CD4-positive, alpha-beta T cell treated with Interleukin-12 subunit alpha and Interleukin-12 subunit beta, for 1 hour (primary cell): ENCODE data around the gene DISP3.
A peak's percentile ranks its signal among the peaks of the same experiment; 100 is the strongest.

Source experiments
- DNase-seq: peaks from one replicate; pipeline ENCODE4 v3.0.0-alpha.2; 2020

DISP3 gene, protein sequence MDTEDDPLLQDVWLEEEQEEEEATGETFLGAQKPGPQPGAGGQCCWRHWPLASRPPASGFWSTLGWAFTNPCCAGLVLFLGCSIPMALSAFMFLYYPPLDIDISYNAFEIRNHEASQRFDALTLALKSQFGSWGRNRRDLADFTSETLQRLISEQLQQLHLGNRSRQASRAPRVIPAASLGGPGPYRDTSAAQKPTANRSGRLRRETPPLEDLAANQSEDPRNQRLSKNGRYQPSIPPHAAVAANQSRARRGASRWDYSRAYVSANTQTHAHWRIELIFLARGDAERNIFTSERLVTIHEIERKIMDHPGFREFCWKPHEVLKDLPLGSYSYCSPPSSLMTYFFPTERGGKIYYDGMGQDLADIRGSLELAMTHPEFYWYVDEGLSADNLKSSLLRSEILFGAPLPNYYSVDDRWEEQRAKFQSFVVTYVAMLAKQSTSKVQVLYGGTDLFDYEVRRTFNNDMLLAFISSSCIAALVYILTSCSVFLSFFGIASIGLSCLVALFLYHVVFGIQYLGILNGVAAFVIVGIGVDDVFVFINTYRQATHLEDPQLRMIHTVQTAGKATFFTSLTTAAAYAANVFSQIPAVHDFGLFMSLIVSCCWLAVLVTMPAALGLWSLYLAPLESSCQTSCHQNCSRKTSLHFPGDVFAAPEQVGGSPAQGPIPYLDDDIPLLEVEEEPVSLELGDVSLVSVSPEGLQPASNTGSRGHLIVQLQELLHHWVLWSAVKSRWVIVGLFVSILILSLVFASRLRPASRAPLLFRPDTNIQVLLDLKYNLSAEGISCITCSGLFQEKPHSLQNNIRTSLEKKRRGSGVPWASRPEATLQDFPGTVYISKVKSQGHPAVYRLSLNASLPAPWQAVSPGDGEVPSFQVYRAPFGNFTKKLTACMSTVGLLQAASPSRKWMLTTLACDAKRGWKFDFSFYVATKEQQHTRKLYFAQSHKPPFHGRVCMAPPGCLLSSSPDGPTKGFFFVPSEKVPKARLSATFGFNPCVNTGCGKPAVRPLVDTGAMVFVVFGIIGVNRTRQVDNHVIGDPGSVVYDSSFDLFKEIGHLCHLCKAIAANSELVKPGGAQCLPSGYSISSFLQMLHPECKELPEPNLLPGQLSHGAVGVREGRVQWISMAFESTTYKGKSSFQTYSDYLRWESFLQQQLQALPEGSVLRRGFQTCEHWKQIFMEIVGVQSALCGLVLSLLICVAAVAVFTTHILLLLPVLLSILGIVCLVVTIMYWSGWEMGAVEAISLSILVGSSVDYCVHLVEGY (N-terminal part only)

DNA sequence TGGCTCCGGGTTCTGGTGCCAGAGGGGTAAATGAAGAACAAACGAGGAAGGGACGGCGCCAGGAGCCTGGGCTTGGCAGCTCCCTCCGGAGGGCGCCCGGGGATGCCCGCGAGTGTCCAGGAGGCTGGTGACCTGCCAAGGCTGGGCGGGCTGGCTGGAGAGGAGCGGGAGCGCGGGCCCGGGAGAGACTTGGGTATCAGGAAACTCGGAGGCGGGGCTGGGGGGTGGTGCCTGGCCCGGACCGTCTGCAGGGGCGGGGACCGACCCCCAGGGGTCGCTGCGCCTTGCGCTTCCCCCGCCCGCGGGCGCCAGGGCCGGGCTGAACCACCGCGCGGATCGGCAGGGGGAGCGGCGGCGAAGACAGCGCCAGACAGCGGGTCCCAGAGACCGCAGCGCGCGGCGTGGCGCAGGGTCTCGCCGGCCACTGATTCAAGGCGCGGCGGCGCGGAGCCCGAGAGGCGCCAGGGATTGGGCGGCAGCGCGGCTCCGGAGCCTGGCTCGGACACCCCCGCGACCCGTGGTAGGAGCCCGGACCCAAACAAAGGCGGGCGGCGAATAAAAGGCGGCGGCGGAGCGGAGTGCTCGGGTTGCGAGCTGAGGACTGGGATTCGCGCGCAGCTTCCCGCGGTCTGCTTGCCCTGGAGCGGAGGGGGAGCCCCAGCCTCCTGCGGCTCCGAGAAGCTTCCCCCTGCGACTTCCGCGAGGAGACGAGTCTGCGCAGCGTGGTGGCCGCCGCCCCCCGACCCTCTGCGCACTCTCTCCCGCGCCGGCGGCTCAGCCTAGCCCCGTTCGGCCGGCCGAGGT, at the start of gene DISP3:
Gene DISP3, plus strand, starts transcription at position 585 of the 804 bp plus-strand sequence. CDS start 21,838 bp downstream, outside the sequence.
- peak; percentile 67 for DNase-seq

DNA sequence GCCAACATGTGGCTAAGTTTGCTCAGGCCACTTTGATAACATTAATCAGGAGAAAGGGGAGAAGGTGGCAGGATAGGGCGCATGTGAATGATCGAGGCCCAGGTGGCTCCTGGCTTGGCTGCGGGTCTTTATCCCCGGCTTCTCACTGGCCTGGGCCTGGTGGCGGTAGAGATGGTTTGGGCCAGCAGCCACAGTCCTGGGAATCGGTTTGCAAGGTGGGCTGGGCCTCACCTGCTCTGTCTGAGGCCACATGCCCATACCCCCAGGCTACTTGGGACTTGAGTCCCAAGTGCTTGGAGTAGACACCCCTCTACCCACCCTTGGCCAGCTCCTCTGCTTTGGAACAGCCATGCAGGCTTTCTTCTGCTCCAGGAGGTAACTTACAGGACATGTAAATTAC, 49.7 kb upstream of the DISP3 start:
- DNase-seq = no peak

DNA sequence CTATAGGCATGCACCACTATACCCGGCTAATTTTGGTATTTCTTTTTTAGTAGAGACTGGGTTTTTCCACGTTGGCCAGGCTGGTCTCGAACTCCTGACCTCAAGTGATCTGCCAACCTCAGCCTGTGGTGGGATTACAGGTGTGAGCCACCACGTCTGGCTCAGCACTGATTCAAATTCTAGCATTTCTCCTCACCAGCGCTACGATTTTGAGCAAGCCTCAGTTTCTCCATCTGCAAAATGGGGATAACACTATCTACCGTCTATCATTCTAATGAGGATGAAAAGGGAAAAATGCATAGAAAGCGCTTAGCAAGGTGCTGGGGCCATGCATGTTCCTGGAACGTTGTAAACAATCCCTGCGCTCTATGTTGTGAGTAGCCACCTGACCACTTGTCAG, 49.0 kb upstream of the DISP3 start:
- DNase-seq = no peak

DNA sequence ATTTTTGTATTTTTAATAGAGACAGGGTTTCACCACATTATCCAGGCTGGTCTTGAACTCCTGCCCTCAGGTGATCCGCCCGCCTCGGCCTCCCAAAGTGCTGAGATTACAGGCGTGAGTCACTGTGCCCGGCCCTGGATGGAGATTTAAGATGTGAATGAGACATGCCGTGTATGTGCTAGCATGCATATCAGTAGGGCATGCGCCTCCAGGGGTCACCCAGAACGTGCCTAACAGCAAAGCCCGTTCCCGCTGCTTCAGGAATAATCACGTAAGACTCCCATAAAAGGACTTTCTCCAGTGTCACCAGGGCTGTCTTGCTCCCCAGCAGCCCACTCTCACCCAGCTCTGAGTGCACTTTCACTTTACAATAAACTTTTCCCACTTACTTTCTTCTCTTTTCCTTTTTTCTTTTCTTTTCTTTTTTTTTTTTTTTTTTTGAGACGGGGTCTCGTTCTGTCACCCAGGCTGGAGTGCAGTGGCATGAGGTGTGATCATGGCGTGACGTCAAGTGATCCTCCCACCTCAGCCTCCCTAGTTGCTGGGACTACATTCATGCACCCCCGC, 46.9 kb upstream of the DISP3 start:
- no peak for DNase-seq

DNA sequence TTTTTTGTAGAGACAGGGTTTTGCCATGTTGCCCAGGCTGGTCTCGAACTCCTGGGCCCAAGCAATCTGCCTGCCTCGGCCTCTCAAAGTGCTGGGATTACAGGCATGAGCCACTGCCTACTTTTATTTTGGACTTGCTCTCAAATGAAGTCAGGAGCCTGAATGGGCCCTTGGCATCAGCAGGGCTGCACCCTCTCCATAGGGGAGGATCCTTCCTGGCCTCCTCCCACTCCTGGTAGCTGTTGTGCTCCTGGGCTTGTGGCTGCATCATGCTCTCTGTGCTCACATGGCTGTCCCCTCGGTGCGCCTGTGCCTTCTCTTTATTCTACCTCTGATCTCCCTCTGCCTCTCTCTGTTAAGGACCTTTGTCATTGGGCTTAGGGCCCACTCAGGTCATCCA, 46.4 kb upstream of the DISP3 start:
- no peak for DNase-seq

DNA sequence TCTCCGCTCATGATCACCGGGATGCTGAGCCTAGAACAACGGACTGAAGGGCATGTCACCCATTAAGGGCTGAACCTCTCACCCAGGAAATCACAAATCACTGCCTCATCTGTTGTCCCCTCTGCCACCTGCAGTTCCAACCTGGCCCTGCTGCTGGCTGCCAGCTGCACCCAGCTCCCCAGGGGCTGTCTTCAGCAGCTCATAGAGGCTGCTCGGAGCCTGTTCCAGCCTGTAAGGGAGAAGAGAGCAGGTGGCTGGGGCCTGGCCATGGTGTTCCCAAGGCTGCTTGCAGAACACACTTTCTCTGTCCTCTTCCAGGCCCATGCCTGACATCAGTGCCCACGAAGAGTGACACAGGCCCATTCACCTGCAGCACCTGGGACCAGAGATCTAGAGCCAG, 44.5 kb upstream of the DISP3 start:
- no peak for DNase-seq

DNA sequence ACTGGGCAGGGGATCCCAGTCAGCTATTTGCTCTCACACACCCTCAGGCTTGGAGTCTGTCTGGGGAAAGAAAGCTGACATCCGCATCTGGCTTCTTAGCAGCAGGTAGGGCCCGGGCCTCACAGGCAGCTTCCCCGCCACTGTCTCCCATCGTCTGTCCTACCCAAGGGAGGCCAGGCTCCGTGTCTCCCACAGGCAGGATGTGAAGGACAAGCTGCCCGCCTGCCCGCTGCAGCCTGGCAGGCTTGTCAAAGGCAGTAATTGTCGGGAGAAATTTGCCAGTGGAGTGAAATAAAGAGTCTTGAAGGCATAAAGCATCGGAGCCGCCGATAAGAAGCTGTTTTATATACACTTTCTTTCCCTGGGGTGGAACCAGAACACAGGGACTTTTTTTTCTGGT, 44.0 kb upstream of the DISP3 start:
- DNase-seq = no peak

DNA sequence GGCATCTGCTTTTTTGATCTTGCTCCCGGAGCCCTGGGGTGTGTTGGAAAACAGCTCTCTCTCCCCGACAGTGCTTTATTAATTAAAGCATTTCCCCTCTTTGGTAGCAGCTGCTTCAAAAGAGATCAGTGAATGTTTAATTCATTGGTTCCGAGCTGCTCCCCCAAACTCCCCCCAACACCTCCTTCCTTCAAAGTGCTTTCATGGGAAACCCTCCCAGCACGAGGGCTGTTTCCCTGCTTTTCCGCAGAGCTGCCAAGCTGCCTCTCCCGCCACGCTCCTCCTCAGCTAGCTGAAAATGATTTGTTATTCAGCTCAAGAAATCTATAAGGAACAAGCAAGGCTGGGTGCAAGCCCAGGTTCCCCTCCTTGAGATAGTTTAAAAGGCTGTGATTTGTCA, 40.0 kb upstream of the DISP3 start:
- DNase-seq = no peak

DNA sequence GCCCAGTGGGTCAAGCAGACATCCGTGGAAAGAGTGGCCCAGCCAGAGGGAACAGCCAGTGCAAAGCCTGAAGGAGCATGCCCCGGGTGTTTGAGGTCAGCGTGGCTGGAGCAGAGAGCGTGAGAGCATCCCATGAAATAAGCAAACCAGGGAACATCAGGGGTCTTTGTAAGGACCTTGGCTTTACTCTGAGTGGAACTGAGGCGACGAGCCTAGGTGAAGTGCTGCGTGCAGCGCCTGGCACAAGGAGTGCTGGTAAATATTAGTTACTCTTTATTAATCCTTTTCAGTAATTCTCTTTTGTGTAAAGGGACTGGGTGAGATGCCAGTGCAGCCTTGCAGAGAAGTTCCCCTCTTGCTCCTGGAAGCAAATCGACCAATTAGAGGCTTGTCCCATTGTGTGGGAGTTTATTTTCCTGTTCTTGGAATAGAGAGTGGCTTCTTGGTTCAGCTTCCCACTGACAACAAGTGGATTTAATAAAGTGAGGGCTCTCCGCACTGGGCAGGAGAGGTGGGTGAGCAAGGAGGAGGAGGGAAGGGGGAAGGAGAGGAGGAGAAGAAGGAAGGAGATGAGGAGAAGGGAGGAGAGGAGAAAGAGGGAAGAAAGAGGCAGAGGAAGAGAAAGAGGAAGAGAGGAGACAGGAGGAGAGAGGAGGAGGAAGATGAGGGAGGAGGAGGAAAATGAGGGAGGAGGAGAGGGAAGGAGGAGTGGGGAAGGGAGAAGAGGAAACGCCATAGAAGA, 37.6 kb upstream of the DISP3 start:
- DNase-seq = no peak

DNA sequence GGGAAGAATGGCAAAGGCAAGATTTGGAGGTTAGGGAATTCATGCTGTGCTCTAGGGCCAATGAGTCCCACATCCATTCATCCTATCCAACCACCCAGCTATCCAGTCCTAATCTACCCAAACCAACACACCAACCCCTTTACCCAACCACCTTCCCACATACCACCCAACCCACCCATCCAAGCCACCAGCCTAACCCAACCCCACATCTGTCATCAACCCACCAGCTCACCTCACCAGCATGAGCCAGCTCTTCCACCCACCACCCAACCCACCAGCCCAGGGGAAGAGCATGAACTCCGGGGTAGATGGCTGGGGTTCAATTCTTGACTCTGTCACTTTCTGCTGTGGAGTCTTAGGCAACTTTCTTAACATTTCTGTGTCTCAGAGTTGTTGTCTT, 35.9 kb upstream of the DISP3 start:
- DNase-seq = no peak

DNA sequence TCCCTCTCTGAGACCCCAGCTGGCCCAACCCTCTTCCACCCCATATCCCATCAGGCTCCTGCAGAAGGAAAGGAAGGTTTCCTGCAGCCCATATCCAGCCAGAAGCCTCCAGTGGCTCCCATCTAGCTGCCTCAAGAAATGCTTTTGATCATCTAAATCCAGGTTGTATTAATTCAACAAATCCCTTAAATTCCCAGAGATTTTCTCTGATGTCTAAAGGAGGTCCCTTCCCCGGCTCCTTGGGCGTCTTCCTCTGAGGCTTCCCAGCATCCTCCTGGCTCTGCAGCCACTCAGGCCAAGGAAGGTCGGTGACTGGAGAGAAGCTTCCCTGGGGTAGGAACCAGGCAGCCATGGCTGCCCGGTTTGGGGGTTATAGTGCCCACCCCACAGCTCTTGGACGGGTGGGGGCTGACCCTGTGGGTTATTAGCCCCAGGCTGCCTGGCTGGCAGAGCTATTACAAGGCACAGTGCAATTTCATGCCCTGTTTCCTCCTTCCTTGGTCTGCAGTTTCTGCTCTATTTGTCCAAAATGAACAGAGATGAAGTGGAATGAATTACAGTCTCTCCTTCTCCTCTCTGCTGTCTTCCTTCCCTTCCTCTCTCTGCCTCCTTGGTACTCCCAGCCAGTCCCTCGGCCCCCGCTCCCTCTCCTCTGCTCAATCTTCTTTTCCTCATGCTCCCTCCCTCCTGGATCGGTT, 34.8 kb upstream of the DISP3 start:
- no peak for DNase-seq

DNA sequence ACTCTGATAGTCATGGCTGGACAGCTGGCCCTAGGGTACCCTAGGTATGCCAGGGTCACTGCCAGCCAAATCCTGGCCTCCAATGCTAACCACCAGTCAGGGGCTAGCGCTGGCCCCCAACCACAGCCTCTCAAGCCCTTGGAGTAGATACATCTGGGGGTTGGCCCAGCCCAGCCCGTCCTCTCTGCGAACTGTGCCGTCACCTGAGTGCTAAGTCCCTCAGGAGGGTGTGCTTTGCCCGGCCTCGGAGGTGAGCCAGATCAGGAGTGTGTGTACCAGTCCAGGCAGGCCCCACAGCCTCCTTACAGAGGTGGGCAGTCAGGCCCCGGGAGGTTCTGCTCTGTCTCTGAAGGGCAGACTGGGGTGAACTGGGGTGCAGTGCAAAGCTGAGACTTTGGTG, 34.0 kb upstream of the DISP3 start:
- no peak for DNase-seq

DNA sequence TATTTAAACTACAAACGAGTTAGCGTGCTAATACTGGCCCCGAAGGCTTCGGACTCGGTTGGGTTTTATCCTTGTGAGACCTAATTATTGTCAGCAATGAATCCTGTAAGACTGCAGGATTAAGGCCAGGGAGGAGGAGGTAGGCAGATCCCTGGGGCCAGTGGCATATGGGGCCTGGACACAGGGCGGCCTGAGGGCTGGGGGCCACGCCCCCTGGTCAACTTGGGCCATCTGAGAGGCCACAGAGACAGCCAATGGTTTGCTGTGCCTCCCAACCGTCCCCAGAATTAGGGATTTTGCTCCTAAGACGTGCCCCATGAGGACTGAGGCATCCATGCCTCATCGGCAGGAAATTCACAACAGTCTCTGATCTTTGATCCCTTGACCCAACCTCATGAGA, 31.1 kb upstream of the DISP3 start:
- DNase-seq = no peak

DNA sequence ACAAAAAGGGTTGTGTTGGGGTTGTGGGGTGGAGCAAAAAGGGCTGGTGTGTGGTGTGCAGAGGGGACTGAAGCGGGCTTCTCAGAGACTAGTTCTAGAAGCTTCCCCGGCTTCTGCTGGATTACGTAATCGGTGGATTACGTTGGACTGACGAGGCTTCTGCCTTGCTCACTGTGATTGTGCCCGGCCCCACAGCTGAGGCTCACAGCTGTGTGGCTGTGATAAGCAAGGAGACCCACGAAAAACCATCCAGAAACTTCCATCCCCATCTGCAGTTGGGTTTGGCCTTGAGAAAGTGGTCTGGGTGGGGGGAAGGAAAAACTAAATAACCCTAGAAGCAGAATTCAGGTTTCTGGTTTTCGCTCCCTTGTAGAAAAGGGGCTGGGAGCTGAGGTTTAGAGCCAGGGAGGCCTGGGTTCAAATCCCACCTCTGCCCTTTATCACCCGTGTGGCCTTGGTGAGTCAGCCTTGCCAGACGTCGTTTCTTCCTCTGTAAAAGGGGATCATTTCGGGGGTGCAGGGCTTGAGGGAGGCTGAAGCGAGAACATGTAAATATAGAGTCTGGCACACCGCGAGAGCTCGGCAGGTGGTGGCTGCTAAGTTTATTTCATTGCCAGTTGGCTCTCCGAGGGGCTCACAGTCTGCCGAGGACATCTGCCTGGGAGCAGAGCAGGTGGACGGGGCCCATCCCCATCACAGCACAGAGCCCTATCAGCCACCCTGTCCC, 30.4 kb upstream of the DISP3 start:
- DNase-seq = no peak

DNA sequence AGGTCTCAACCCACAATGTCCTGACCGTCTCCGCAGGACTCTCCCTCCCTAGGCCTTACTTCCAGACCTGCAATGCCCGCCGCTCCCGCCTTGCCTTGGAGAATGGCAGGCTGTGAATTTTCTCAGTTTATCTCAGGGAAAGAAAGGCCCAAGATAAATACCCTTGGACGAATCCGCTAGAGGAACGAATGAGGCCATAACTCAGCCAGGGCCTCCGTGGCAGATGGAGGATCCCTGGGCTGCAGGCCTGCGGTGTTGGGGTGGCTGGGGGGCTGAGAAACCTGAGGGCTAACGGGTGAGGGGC, 29.9 kb upstream of the DISP3 start:
- no peak for DNase-seq

DNA sequence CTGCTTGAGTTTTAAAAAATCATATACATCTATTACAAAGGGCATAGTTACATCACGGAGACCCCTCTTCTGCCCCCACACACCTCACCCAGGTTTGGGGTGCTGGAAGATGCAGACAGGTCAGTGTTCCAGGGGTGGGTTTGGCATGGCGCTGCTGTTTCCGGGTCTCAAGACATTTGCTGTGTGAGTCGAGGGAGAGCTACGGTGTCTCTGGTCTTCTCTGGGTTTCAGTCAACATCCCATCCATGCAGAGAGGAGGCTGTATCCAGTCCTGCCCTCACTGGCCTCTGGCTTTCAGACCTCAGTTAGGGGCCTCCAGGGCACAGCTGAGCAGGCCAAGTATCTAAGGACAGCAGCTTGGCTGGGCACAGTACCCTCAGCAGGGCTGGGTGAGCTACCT, 28.6 kb upstream of the DISP3 start:
- DNase-seq = no peak

DNA sequence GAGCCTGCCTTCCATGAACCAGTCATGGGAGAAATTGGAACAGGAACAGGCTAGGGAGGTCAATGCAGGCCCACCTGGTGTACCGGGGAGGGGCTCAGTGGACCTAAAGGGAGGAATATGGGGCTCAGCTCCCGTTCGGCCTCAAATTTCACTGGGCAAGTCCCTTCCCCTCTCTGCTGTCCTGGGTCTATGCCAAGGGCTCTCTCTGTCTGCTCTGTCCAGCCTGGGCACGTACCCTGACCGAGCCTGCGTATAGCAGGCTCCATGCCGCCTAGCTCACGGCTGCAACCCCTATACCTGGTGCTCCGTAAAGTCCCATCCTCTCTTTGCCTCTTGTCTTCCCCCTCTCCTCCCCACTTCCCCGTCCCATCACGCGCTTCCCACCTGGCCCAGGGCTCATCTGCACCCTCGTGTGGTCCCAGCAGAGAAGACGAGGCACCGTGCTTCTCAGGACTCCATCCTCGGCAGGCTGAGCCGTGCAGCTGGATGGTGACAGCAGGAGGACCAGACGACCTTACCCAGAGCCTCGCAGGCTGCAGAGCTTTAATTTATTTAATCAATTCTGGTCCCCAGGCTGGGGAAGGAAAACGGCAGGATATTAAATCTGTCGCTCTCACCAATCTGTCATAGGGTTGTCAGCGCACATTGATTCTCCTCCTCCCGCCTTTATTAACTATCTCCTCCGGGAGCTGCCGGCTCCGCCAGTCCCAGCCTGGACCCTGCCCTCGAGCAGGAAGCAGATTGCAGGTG, 25.0 kb upstream of the DISP3 start:
- DNase-seq = no peak

DNA sequence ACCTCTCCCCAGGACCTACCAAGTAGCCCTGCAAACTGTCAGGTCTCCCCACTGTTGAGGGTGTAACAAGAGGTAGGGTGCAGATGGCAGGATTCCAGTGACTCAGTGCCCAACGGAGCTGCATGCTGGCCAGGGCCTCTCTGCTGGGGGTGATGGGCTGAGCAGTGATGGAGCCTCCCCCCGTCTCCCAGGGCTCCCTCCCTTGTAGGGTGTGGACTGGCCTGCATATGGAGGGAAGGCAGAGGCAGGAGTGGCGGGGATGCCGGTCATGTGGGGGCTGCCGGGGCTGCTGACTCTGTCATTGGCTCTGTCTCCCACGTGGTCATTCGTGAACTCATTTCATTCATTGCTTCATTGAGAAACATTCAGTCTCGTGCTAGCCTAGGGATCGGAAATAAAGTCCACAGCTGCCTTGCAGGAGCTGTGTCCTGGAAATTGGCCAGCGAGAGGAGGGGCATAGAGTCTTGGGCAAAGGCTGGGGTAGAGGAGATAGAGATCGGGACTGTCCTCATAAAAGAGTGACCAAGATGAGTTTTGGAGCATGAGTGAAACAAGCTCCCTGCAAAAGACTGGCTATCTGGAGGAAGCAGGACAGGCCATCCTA, 22.9 kb upstream of the DISP3 start:
- no peak for DNase-seq

DNA sequence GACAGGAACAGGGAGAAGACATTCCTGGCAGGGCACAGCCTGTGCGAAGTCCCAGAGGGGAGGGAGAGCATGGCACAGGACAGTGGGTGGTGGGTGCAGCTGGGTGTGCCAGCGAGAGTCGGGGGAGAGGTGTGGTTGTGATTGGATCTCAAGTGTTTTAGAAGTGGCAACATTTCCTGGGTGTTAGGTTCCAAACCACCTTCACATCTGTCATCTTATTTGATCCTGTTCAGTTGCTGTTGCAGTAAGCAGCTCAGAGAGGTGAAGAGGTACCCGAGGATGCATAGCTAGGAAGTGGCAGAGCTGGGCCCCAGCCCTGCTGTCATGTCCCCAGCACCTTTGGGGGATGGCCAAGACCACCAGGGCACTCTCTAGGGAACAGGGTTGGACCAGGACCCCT, 22.0 kb upstream of the DISP3 start:
- DNase-seq = no peak
